ENCODE results near the gene SLC9C1.

DNA sequence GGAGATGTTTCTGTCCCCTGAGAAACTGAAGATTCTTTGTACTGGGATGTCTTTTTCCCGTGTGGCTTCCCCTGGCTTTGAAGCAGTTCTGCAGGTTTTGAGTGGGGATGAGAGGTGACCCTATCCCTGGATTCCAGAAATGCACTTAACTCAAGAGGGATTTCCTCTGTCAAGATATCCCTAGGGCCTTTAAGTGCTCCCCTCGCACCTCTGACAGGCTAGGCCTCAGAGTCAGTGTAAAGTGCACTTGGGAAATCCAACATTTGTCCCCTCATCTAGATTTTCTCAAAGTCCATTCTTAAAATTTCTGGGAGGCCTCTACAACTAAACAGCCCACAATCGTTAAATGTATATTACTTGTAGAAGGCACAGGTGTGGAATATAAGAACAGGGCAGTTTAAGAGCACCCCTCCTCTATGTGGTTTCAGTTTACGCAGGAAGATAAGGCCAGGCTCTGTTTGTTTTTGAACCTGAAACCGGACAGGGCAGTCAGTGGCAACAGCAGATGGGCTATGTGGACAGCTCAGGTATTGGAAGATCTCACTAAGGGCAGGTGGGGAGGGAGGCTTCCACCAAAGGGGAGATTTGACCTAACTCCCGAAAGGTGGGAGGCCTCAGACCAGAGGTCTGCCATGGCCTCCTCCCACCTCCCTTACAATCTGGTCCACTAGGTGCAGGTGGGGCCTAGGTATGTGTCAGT is 203.0 kb downstream of the SLC9C1 start:
- TF ChIP-seq, protein P1, sequence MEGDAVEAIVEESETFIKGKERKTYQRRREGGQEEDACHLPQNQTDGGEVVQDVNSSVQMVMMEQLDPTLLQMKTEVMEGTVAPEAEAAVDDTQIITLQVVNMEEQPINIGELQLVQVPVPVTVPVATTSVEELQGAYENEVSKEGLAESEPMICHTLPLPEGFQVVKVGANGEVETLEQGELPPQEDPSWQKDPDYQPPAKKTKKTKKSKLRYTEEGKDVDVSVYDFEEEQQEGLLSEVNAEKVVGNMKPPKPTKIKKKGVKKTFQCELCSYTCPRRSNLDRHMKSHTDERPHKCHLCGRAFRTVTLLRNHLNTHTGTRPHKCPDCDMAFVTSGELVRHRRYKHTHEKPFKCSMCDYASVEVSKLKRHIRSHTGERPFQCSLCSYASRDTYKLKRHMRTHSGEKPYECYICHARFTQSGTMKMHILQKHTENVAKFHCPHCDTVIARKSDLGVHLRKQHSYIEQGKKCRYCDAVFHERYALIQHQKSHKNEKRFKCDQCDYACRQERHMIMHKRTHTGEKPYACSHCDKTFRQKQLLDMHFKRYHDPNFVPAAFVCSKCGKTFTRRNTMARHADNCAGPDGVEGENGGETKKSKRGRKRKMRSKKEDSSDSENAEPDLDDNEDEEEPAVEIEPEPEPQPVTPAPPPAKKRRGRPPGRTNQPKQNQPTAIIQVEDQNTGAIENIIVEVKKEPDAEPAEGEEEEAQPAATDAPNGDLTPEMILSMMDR (IDR thresholded peaks at IDR 0.05; ENCODE audit: poor library complexity): no peak
- TF ChIP-seq EZH2 (IDR thresholded peaks at IDR 0.05; ENCODE audit: borderline replicate concordance): no peak
- TF ChIP-seq EZH2phosphoT487 (IDR thresholded peaks at IDR 0.05; ENCODE audit: low read depth, severe bottlenecking, unreplicated experiment): no peak
